Caki2 (cell line): ENCODE measurements around the gene NUDT8. TPM values are rescaled to one million over a fixed set of nuclear protein-coding genes. Genes with fewer than 3 reads are reported as not detected.

ENCODE experiments used
- DNase-seq: peaks from one replicate; pipeline ENCODE4 v3.0.0-alpha.2; 2015; ENCODE audit warnings: low read depth
- in situ Hi-C: cut with HindIII; loops from 2 replicates; pipeline ENCODE4 v1.10.0; 2016; ENCODE audit warnings: low sequenced_read_pairs, low pct_unique_long_range_greater_than_20kb, mixed read lengths
- total RNA-seq: library from RNA; depleted of rRNA; stranded (reverse); fragments of >200 nt; shearing (Covaris generic); gene quantifications from 2 replicates; pipeline ENCODE4 v1.2.3, GENCODE V29; 2014; ENCODE audit warnings: low replicate concordance; rRNA removed

The NUDT8 gene
- 51.3 and 52.9 TPM in 2 replicates for total RNA-seq

- peak; percentile 80 for DNase-seq
- in situ Hi-C loops: no loop called here
Measured at GRCh38 chr11:67629386-67630227, at the start of gene NUDT8. NUDT8 (minus strand) TSS chr11:67629937; CDS start chr11:67629911, 26 bp downstream.

DNA sequence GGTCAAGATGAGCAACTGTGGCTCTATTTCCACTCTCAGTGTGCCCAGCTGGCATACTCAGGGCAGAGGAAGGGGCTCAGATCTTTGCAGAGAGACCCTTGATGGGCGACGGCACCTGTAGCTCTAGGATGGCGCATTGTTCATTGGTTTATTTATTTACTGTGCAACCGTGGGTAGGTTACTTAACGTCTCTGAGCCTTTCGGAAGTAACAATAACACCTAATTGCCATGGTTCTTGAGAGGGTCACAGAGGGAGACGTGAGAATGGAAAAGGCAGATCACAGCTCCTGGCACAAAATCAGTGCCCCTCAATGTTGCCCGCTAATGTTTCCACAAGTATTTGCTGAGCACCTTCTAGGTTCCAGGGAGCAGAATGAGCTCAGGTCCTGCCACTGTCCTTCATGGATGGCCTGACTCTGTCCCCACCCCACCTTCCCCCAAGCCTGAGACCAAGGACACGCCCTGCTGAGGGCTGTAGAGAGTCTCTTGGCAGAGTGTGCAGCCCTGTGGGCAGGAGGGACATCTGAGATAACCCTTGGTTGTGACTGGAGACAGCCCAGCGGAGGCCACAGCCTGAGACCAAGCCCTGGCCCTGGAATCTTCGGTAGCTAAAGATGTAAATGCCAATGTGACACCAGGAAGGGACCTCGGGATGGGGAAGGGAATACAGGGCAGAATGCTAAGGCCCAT is 45.5 kb upstream of the NUDT8 start:
- no peak for DNase-seq
- in situ Hi-C loops: no loop called here

DNA sequence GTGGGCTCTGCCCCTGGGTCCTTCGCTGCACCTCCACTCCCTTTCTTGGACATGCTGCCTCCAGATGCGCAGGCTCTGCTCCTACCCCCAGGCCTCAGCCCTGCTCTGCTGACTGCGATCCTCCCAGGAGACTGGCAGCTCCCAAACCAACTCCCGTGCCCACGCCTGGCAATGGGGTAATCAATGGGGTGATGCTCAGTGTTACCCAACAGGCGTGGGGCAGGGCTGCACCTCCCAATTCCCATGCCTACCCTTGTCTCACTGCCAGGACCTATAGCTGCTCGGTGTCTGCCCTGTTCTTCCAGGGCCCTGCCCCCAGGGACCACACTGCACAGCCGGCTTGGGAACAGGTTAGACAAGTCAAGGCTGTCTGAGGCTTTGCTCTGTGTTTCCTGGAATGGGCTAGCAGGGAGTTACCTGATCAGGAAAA is 44.7 kb upstream of the NUDT8 start, which contains the start of gene ALDH3B2:
Gene ALDH3B2, minus strand, starts transcription at position 182 of the 430 bp plus-strand sequence. CDS start 7,688 bp downstream, outside the sequence.
- DNase-seq: no peak
- in situ Hi-C loops: no loop called here

GRCh38 chr11:67673902-67674301 is 44.2 kb upstream of the NUDT8 start:
- in situ Hi-C loops: no loop called here
- DNase-seq: no peak

- DNase-seq: no peak
- in situ Hi-C loops: no loop called here
Measured at GRCh38 chr11:67673358-67673757, 43.6 kb upstream of the NUDT8 start.

DNA sequence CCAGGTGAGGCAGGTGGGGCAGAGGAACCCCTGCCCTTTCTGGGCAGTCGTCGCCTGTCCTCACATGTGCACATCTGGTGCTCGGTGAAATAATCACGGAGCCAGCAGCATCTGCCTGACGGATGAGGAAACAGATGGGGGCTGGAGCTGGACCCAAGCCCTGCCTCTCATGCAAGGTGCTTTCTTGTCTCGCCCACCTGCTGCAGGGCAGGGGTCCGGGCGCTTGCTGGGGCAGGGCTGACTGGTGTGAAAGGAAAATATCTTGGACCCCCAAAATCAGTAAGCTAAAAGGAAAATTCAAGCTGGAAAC is 41.4 kb upstream of the NUDT8 start:
- in situ Hi-C loops: no loop called here
- DNase-seq: no peak

- in situ Hi-C loops: no loop called here
- no peak for DNase-seq
Measured at GRCh38 chr11:67670316-67671210, 40.8 kb upstream of the NUDT8 start.

DNA sequence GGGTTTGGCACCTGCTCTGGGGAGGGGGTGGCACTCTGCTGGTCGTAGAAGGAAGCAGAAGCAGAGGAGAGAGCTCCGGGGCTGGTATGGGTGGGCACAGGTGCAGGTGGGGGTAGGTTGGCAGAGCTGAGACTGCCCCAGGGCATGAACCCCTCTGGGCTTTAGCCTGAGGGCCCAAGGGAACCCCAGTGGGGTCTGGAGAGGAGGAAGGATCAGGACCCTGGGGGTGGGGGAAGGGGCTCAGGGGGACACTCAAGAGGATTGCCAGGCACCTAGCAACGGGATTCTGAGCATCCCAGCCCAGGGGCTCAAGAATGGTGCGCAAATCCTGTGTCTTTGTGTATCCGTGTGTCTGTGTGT is 38.4 kb upstream of the NUDT8 start:
- no peak for DNase-seq
- in situ Hi-C loops: no loop called here

GRCh38 chr11:67667490-67668191 is 37.9 kb upstream of the NUDT8 start:
- in situ Hi-C loops: no loop called here
- DNase-seq: no peak

GRCh38 chr11:67666676-67667489 is 37.1 kb upstream of the NUDT8 start:
- no peak for DNase-seq
- in situ Hi-C loops: no loop called here

DNA sequence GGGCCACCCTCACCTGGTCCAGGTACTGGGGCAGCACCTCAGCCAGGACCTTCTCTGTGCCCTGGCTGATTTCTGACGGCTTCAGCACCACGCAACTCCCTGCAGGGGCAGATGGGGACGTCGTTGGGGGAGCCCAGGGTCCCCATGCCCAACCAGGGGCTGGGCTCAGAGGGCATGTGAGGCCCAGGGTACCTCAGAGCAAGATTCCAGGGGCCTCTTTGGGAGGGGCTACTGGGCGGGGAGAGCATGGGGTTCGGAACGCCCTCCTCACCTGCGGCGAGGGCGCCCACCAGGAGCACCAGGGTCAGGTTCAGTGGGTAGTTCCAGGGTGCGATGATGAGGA is 36.5 kb upstream of the NUDT8 start:
- DNase-seq: no peak
- in situ Hi-C loops: no loop called here

GRCh38 chr11:67665541-67666302 is 36.0 kb upstream of the NUDT8 start:
- DNase-seq: no peak
- in situ Hi-C loops: no loop called here

- in situ Hi-C loops: no loop called here
- DNase-seq: no peak
Measured at GRCh38 chr11:67664696-67665540, 35.2 kb upstream of the NUDT8 start.

- in situ Hi-C loops: no loop called here
- DNase-seq: no peak
Measured at GRCh38 chr11:67664213-67664585, 34.5 kb upstream of the NUDT8 start.

DNA sequence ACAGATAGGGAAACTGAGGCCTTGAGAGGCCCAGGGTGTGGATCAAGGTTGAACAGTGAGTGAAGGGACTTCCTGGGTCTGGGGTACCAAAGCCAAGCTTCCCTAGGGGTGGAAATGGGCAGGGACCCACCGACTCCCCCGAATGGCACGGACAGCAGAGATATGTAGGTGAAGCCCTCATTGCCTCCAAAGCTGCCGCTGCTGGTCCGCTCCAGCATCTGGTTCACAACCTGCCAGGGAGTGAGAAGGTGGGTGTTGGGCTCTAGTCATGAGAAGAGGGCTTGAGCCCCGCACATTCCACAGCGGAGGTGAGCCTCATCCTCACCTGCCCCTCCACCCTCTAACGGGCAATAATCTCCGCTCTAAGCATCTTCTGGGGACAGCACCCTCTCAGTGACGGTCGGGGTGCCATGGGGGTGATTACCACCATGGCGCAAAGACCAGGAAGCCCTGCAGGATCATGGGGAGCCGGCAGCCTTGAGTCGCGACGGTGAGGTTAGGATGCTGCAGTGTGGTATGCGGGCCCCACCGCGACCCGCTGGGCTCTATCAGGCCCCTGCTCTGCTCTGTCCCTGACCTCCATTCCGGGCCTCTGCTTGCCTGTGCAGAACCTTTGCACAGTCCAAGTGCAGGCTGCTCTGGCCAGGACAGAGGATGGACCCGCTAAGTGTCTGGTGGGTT is 33.9 kb upstream of the NUDT8 start:
- DNase-seq: no peak
- in situ Hi-C loops: no loop called here
